KBM-7 (cell line): Measurements from ENCODE around the gene TRIM36.

ENCODE experiments used
- DNase-seq: peaks from one replicate; pipeline ENCODE4 v3.0.0-alpha.2; 2015
- in situ Hi-C: fragments of 300-500 bp; cut with MboI; formaldehyde crosslinking; loops from 2 replicates; pipeline ENCODE4 v1.14.3; 2020; ENCODE audit warnings: low sequenced_read_pairs, low pct_unique_long_range_greater_than_20kb, mixed read lengths

TRIM36 gene

GRCh38 chr5:115170134-115170928 is 623 bp upstream of the TRIM36 start:
- in situ Hi-C loops: no loop called here
- peak; percentile 66 for DNase-seq

- in situ Hi-C loops: no loop called here
- DNase-seq: peak; percentile 50
These were observed 750 bp downstream of the TRIM36 start for GRCh38 chr5:115168829-115169486.

- DNase-seq: no peak
- in situ Hi-C loops: no loop called here
These were observed 2.8 kb downstream of the TRIM36 start for GRCh38 chr5:115166744-115167393.

- in situ Hi-C loops: no loop called here
- DNase-seq: no peak
These were observed 3.9 kb downstream of the TRIM36 start for GRCh38 chr5:115165790-115166189.

- in situ Hi-C loops: no loop called here
- no peak for DNase-seq
These were observed 8.7 kb downstream of the TRIM36 start for GRCh38 chr5:115160975-115161475.

- DNase-seq: no peak
- in situ Hi-C loops: no loop called here
These were observed 18.4 kb downstream of the TRIM36 start for GRCh38 chr5:115151208-115151805.

GRCh38 chr5:115150512-115150911 is 19.2 kb downstream of the TRIM36 start:
- DNase-seq: no peak
- in situ Hi-C loops: no loop called here

GRCh38 chr5:115147052-115147451 is 22.7 kb downstream of the TRIM36 start:
- in situ Hi-C loops: no loop called here
- no peak for DNase-seq

GRCh38 chr5:115136294-115136693 is 33.4 kb downstream of the TRIM36 start:
- in situ Hi-C loops: no loop called here
- DNase-seq: no peak

GRCh38 chr5:115132465-115132864 is 37.2 kb downstream of the TRIM36 start:
- in situ Hi-C loops: no loop called here

GRCh38 chr5:115126303-115126702 is 43.4 kb downstream of the TRIM36 start:
- in situ Hi-C loops: no loop called here
- no peak for DNase-seq

More at GRCh38 chr5:115132465-115132864, 37.2 kb downstream of the TRIM36 start:
- DNase-seq: peak; percentile 56

GRCh38 chr5:115124741-115125140 is 45.0 kb downstream of the TRIM36 start:
- DNase-seq: no peak
- in situ Hi-C loops: no loop called here

GRCh38 chr5:115116001-115116400 is 53.7 kb downstream of the TRIM36 start:
- DNase-seq: no peak
- in situ Hi-C loops: no loop called here

GRCh38 chr5:115109840-115110239 is 59.9 kb downstream of the TRIM36 start:
- in situ Hi-C loops: no loop called here

GRCh38 chr5:115109356-115109755 is 60.4 kb downstream of the TRIM36 start:
- DNase-seq: no peak
- in situ Hi-C loops: no loop called here

More at GRCh38 chr5:115109840-115110239, 59.9 kb downstream of the TRIM36 start:
- DNase-seq: no peak

GRCh38 chr5:115100319-115100955 is 69.3 kb downstream of the TRIM36 start:
- in situ Hi-C loops: no loop called here
- no peak for DNase-seq

- peak; percentile 86 for DNase-seq
- in situ Hi-C loops: loop anchor here (25.0 kb wide), 2 partner anchors 139 to 489 kb away; no protein-coding TSS in a partner anchor
These were observed 71.5 kb downstream of the TRIM36 start for GRCh38 chr5:115098041-115098702.

- in situ Hi-C loops: loop anchor here (25.0 kb wide), 2 partner anchors 140 to 490 kb away; no protein-coding TSS in a partner anchor
- no peak for DNase-seq
These were observed 72.5 kb downstream of the TRIM36 start for GRCh38 chr5:115097236-115097635.
